Stimulated activated CD4-positive, alpha-beta T cell treated with anti-CD3 and anti-CD28 coated beads, TNF-alpha, amount 100 ng/mL, for 48 hours (primary cell): Measurements from ENCODE around the gene CENPP.

Source experiments
- DNase-seq, 3 donors: peaks; one replicate each; pipeline ENCODE4 v3.0.0-alpha.2; 2020; ENCODE audit warnings: low read depth in 3 of 3

The CENPP gene

DNA sequence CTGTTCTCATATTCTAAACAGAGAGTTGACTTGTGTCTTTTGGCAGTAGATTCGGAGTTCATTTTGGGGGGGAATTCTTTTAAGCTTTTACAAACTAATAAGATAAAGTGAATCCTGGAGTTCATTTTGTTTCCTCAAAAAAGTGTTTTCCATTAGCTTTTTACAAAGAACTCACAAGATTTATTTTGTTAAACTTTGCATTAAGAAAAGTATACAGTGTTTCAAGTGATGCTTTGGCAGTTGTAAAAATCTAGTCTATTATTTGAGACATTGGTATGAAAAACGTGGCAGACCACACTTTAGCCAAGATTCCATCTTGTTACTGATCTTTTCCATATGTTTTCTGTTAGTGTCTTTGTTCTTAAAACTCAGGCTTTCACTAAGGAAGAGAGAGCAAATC is 99.7 kb downstream of the CENPP start:
- no peak for DNase-seq

DNA sequence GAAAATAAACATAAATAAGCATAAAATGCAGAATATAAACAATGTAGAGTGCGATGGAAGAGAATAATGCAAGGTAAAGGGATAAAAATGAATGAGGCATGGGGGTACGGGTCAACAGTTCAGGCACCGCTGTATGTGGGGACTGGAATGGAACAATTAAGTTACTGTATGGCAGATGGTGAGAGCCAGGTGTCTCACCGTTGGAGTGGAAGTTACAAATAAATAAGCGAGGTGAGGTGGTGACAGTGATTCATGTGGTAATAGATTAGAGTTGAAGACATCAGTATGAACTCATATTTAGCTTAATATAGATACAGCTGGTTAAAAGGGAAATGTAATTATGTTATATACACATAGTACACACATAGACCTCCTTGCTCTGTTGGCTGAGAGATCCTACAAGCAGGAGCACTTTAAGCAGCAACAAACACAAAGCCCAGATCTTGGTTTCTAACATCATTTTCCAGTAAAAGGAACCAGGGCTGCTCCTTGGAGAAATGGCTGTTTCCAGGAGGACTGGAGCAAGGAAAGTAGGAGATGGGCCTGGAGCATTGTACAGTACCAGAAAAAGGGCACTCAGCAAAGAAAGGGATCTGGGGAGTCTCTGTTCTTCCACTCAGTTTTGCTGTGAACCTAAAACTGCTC is 100.9 kb downstream of the CENPP start:
- DNase-seq, result no peak

DNA sequence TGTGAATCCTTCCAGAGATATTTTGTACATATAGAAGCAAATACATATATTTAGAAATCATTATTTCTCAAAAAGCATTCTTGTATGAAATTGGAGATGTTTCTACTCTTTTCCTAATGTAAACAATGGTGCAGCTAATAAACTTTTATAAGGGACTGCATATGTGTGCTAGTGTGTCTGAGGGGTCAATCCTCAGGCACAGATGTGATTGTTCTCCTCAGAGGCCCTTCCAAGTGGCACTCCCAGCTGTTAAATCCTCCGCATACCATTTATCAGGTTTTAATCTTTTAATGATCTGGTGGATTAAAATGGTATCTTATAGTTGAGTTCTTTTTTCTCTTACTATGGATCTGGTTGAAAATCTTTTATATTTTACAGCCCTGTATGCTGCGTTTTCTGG is 104.1 kb downstream of the CENPP start:
- DNase-seq, result no peak

DNA sequence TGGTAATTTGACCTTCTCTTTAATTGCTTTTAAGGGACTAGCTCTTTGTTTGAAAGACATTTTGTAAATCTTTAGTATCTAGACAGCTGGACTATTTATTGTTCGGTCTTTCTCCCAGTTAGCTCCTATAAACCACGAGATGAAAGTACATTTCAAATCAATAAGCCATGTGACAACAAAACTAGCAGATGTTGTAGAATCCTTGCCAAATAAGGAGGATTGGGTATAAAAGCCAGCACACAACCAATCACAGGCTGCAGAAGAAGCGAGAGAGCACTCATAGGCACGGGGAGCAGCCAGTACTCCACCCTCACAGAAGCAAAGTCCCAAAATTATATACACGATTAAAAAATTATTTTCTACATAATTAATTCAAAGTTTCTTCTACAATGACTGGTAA is 106.6 kb downstream of the CENPP start:
- no peak for DNase-seq

DNA sequence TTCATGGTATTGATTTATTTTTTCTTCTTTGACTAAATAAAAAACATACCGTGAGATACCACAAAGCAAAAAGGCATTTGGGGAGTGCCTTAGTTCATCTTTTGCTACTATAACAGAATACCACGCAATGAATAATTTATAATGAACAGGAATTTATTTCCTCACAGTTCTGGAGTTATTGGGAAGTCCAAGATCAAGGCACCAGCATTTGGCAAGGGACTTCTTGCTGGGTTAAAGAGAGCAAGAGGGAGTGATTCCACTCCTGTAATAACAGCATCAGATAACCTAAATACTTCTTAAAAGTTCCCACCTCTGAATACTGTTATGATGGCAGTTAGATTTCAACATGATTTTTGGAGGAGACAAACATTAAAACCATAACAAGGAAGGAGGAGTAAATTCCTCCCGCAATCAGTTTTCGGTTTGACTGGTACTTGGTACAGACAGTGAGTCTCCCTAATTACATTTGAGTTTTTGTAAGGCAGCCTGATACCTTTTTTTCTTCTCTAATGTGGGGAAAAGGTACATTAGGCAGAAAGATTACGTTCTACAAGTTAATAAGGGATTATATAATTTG is 107.3 kb downstream of the CENPP start:
- no peak for DNase-seq

DNA sequence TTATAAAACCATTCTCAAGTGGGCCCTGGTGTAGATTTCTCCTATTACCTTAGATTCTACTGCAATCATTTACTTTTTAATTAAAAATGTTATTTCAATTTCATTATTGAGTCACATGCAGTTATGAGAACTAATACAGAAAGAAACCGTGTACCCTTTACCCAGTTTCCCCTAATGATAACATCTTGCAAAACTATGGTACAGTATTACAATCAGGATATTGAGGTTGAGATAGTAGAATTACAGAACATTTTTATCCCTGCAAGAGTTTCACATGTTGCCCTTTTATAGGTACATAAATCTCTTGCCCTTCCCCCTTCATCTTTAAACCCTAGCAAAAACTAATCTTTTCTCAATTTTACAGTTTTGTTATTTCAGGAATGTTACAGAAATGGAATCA is 109.5 kb downstream of the CENPP start:
- DNase-seq, result no peak

DNA sequence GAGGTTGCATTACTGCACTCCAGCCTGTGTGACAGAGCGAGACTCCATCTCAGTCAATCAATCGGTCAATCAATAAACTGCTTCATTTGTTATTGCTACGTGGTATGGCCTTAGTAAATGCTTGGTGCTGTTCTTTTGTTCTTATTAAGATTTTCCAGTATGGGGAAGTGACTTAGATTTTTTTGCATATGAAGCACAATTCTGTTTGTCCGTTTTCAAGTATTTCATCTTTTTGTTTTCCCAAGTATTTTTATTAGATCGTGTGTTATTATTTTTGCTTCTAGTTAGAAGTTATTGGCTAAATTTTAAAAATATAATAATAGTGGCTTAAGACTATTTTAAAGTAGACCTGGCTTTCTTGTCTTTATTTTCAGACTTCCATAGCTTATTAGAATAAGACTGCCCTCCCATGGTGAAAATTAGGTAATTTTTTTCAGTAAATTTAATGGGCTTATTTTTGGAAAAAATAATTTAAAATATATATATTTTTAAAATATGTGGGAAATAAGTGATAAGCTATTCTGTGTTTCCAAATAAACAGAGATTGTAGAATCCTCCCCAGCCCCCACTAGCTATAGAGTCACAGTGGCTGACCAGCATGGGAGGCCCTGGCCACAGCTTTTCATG is 113.3 kb downstream of the CENPP start:
- no peak for DNase-seq

DNA sequence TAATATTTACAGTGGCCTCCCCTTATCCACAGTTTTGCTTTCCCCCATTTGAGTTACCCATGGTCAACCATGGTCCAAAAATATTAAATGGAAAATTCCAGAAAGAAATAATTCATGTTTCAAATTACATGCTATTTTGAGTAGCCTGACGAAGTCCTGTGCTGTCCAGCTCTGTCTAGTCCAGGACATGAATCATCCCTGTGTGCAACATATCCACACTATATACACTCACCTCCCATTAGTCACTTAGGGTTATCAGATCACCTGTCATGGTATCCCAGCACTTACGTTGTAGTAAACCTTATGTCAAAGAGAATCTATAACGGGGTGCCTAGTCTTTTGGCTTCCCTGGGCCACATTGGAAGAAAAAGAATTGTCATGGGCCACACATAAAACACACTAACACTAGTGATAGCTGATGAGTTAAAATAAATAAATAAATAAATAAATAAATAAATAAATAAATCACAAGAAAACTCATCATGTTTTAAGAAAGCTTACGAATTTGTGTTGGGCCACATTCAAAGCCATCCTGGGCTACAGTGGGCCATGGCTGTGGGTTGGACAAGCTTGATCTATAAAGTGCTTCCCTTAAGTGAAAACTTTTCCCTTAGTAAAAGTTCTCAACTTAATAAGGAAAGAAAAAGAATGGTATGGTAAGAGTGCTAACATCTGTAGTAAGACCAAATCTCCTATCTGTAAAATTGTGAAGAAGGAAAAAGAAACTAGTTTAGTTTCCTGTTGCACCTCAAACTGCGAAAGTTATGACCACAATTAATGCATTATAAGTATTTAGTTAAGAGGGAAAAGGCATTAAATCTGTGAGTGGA is 114.4 kb downstream of the CENPP start:
- no peak for DNase-seq

DNA sequence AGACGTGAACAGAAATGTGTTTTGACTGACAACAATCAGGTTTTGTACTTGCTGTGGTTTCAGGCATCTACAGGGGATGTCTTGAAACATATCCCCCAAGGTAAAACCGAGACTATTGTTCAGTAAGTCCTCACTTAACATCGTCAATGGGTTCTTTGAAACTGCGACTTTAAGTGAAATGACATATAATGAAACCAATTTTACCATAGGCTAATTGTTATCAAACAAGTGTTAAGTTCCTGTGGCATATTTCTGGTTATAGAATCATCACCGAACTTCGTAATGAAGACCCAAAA is 114.9 kb downstream of the CENPP start:
- no peak for DNase-seq

DNA sequence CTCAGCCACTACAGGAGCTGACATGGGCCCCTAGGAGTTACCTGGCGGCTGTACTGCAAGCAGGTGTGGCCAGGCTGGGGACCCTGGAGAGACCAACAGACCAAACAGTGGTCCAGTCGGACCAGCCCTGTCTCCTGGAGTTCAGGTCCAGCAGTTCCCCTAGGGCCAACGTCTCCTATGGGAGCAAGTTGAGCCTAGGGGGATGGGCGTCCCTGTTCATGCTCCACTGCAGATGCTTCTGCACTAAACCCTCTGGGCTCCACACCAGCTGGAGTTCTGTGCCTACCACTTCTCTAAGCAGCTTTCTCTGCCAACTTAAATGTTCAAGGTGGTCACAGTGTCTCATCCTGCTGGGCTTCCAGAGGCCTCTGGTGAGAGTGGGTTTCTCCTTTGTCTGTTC is 119.1 kb downstream of the CENPP start:
- no peak for DNase-seq

DNA sequence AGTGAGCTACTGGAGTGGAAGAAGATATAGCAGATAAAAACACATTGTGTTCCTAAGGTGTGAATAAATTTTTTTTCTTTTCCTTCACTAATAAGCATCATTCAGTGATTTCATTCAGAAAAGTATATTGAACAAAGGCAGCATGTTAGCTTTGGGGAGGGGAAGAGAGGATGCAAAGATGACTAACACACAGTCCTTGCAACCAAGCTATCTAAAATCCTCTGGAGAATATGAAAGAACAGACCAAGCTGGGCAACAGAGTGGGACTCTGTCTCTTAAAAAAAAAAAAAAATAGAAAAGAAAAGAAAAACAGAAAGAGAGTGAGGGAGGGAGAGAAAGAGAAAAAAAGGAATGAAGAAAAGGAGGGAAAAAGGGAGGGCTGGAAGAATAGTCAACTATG is 120.8 kb downstream of the CENPP start:
- no peak for DNase-seq

DNA sequence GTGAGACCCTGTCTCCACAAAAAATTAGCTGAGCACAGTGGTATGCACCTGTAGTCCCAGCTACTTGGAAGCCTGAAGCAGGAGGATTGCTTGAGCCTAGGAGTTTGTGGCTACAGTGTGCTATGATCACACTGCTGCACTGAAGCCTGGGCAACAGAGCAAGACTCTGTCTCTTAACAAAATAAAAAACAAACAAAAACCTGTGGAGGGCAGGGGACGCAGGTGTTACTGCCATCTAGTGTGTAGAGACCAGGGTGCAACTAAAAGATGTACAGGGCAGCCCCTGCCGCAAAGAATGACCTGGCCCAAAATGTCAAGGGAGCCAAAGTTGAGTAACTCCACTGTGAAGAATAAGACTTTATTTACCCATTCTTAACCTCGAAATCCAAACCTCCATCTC is 129.5 kb downstream of the CENPP start:
- DNase-seq, result no peak

DNA sequence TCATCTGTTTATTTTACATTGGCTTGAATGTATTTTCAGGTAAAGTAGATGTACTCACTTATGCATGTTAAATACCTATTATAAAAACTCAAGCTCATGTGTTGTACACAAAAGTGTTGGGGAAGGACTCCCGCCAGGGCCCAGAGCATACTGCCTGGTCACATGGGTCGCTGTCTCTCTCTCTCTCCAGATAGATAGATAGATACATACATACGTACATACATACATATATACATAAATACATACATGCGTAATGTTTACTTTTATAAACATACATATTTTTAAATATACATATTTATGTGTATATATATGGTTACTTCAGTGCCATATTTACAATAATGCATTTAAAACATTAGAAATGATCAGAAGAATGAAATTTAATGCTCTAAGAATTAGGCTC is 131.8 kb downstream of the CENPP start:
- DNase-seq, result no peak

DNA sequence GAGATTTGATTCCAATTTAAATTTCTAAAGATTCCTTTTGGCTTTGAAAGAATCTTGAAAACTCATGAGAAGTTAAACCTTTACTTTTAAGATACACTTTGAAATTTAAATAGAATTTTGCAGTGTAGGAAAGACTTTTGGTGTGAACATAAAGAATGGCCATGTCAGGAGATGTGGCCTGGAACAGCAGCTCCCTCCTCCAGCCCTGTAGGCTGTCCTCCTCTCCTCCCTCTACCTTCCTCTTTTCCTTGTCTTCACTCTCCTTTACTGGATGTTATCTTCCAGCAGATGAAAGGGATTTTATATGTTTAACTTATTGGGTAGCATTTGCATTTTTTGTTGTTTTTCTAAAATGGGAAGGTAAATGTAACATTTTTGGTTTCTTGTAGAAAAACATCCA is 137.6 kb downstream of the CENPP start:
- no peak for DNase-seq

DNA sequence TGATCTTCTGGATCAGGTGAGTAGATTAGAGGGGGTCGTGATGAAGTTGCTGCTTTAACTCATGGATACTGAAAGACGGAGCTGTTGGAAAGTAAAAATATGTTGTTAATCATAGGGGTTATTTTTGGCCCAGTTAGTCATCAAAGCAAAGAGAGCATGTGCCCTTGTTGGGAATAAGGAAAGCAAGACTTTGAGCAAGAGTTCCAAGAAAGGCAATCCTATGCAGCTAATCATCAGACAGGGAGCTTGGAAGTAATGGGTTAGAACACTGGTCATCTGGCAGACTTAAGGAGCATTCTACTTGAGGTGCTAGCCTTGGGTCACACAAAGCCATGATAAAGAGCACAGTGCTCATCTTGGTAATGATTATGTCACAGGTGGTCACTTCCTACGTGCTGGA is 138.2 kb downstream of the CENPP start:
- no peak for DNase-seq

DNA sequence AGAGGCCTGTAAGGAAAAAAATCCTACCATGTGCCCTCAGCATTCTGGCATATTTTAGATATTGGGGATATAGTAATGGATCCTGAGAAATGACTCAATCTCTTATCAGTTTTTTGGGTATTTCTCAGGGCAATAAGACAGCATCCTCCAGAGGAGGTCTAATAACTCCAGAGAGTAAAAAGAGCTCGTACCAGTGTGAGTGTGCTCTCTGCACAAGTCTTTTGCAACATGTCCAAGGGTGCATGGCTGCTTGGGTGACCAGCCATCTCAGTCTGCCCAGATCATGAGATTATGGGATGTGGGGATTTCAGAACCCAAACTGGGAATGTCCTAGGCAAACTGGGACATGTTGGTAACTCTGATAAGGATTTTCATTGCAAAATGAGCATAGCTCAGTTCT is 141.3 kb downstream of the CENPP start:
- no peak for DNase-seq

DNA sequence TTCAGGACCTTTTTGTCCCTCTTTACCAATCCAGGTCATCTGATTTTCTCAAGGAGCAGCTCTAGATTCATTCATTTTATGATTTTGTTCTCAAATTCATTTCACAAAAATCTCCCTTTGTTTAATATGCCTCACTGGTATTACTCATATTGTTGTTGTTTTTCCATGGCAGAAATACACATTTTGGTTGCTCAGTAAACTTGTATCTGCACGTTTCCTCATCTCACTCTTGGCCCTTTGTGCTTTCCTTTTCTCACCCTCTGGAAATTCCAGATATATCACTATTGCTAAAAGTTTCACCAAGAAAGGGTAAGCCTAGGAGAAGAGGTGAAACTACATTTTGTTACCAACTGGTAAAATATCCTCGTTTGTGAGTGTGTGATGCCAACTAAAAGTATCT is 141.8 kb downstream of the CENPP start:
- DNase-seq, result no peak

DNA sequence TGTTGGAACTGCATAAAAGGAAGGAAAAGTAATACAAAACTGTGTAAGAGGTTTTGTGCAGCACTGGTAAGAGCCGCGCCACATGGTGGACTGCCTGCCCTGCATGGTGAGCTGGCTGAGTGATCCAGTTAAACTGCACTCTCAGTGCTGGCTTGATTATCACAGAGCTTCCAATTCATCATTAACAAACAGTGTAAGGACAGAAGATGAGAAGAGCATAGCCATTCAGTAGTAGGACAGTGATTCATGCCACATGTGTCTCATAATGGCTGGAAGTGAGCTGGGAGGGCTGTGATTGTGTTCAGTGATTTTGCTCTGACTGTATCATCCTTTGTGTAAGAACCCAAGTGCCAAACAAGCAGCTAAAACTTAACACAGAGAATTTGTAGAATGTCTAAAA is 142.5 kb downstream of the CENPP start:
- no peak for DNase-seq

DNA sequence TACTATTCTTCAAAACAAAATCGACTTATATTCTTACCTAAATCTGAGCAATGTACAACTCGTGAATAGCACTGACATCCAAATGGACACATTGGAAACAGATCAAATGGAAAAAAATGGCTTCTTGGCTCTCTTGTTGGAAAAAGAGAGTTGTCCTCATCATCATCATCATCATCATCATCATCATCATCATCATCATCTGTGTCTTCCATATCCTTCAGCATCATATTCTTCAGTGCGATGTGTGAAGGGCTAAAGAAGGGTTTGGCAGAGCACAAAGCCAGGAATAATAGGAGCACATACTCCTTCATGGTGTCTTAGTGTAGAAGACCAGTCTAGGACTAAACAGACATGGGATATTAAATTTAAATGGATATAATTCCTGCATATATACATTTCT is 148.8 kb downstream of the CENPP start:
- DNase-seq, result no peak

DNA sequence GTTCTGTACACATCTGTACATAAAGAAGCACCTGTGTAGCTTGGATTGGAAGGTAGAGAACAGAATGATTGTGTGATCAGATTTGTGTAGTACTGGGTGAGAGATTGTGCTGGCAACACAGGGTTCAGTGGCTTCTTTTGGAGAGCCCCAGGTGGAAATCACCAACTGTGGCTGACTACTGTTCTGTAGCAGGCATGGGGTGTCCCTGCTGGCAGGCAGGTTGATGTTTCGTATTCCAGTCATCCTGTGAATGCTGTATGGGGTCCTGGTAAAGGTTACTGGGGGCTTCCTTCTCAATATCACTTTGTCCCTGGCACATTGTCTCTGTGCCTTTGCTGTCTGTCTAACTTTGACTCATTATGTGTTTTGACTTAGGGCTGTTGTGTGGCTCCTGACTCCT is 151.2 kb downstream of the CENPP start:
- DNase-seq, result no peak

DNA sequence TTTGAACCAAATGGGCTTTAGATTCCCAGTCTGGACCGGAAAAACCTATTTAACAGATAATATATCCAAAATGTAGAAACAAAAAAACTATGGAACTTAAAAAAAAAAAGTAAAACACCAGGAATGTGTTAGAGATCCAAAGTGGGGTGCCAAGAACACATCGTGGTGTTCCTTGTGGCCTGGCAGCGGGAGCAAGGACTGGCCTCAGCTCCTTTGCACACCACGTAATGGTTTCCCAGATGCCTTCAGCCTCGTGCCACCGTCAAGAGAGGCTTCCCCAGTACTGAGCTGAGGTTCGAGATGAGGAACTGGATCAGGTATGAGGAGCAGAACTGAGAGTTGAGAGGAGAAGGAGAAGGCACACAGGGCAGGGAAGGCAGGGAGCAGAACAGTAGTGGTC is 153.0 kb downstream of the CENPP start:
- DNase-seq, result no peak

DNA sequence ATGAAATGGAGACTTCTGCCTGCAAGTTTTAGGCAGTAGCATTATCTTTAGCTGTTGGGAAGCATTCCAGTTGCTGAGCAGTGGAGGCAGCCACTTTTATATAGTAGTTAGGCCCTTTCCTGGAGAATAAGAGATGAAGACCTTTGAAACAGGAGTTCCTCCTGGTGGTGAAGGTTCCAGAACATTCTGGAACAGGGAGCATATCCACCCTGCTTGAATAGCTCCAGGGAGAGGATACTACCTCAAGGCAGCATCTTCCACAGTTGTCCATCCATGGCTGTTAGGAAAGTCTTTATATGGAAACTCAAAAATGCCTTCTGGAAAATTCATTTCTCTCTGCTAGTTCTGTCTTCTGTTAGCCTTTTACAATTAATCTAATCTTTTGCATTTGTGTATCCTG is 153.6 kb downstream of the CENPP start:
- no peak for DNase-seq

DNA sequence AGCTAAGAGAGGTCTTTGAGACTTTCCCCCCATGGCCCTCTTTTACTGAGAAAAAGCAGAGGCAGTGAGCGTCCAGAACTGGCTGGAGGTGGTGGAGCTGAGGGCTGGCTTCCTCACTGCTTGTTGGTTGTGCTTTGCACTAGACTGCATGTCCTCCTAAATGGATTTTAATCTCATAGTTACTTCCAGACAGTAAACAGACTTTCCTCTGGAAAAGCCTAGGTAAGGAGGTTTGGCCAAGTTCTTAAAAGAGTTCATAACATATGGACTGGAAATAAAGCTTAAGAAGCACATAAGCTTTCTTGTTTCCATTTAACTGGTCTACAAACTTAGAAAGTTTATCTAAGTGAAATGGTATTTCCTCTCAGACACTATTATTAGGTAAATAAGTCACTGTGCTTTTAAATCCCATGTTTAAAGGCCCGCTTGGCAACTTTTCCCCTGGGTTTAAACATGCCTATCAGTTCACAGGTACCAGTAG is 154.6 kb downstream of the CENPP start:
- no peak for DNase-seq
